AG10803 (cell line): ENCODE results near the gene UBR7.

Source experiments
- DNase-seq: peaks from one replicate; pipeline ENCODE4 v3.0.0; 2010; ENCODE audit warnings: low read depth
- H3K4me3 ChIP-seq: 2 replicates; pipeline ENCODE4 v1.5.1; 2011; ENCODE audit warnings: mild to moderate bottlenecking, low read length, control low read depth
- CTCF ChIP-seq: conservative IDR thresholded peaks from 2 replicates; pipeline ENCODE4 v1.5.1; 2011; ENCODE audit warnings: mild to moderate bottlenecking, low read length, control low read depth, inconsistent platforms

The UBR7 gene

DNA sequence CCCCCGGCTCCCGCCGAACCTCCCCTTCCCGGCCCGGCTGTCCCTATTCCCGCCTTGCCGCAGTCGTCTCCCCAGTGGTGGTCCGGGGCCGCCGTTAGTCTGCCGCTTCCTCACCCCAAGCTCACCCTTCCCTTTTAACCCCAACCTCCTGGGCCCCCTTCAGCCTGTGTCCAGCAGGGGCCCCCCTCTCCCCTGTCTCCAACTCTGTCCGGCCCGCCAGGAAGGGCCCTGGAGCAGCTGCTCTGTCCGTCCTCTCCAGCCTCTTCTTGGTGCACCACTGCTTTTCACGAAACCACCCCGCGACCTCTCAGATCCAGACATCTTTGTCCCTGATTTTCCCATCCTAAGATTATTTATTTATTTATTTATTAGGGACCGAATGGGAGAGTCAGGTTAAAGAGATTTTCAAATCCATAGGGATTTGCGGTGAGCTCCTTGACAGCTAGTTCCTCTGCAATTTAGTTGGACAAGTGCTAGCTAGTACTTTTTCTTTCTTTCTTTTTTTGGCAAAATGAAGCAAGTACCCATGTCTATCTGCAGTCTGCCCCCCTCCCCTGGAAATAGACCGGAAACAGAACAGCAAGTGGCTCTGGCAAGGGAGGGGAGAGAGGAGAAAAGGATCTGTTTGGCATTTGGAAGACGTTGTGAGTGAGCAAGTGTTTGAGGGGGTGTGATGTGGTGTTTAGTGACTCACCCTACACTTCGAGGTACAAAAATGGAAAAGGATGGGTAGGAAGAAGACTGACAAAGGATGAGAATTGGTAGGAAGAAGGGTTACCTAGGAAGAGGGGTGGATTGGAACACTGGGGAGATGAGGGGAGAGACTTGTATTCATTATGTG, 632 bp downstream of the UBR7 start:
- H3K4me3 ChIP-seq: peak overlapping the region; percentile 73
- peak; percentile 39 for TF ChIP-seq CTCF
- DNase-seq: peak; percentile 48

DNA sequence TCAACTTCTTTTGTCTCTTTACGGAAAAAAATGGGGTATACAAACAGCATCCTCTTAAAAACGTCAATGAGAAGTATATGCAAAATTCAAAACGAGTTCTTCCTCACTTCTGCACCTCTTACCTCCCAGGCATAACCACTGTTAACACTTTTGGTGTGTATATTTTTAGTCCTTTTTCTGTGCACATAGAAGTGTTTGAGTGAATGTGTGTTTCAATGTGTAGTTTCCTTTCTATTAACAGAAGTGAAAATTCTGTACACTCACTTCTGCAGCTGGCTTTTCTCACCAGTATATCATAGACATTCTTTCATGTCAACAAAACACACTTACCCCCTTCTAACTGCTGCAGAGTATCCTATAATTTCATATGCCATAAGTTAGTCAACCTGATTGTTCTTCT, 5.4 kb downstream of the UBR7 start:
- no peak for DNase-seq
- H3K4me3 ChIP-seq: no peak overlapping the region
- no peak for TF ChIP-seq CTCF

DNA sequence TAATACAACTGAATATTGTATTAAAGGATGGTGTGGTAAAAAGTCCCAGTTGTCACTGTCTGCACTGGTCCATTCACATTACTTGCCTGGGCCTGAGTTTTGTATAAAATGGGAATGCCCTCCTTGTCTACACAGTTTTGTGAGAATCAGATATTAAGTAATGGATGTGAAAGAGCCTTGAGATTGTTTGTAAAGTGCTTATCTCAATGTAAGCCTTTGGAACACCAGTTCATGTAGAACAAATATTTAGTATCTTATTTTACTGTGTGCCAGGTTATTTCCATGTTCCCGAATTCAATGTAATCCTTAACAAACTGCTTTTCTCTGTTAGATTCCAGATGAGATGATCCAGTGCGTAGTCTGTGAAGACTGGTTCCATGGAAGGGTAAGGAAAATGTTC, 7.5 kb downstream of the UBR7 start:
- TF ChIP-seq CTCF: no peak
- no peak for DNase-seq

GRCh38 chr14:93219103-93219726, 12.2 kb downstream of the UBR7 start:
- DNase-seq: peak; percentile 67
- TF ChIP-seq CTCF: peak; percentile 57
- H3K4me3 ChIP-seq: no peak overlapping the region

More for the DNA sequence above, 7.5 kb downstream of the UBR7 start:
- H3K4me3 ChIP-seq: no peak overlapping the region

DNA sequence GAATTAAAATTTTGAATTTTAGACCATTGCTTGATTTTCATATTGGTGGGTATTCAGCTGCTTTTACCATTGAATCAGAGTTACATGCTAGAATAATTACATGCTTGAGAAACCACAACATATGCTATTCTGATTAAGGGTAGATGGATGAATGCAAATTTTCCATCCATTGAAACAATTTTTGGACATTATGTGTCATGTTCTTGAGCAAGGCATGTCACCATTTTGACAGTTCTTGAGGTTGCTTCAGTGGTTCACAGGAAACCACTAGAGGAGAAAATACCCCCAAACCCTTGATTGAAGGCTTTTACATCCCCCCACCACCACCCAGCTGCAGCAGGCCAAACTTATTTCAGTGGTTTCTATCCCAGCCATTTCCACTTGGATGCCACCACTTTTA, 13.5 kb downstream of the UBR7 start:
- H3K4me3 ChIP-seq: no peak overlapping the region
- TF ChIP-seq CTCF: no peak
- no peak for DNase-seq

GRCh38 chr14:93223565-93223964, 16.5 kb downstream of the UBR7 start:
- DNase-seq: no peak
- TF ChIP-seq CTCF: no peak

GRCh38 chr14:93228550-93228949, 21.5 kb downstream of the UBR7 start:
- no peak overlapping the region for H3K4me3 ChIP-seq
- no peak for DNase-seq
- TF ChIP-seq CTCF: no peak

More at GRCh38 chr14:93223565-93223964, 16.5 kb downstream of the UBR7 start:
- H3K4me3 ChIP-seq: no peak overlapping the region
